IPS-15b (cell line): ENCODE results near the gene MMRN2.

Experiments
- H3K27me3 ChIP-seq: one replicate; pipeline ENCODE4 v1.6.1; 2013; ENCODE audit warnings: low read length; ENCODE audit not compliant: control insufficient read depth, insufficient read depth
- H3K36me3 ChIP-seq: one replicate; pipeline ENCODE4 v1.6.1; 2013; ENCODE audit warnings: low read length; ENCODE audit not compliant: control insufficient read depth, insufficient read depth
- H3K4me1 ChIP-seq: one replicate; pipeline ENCODE4 v1.6.1; 2013; ENCODE audit warnings: mild to moderate bottlenecking, low read length; ENCODE audit not compliant: control insufficient read depth, insufficient read depth
- H3K4me3 ChIP-seq: one replicate; pipeline ENCODE4 v1.5.1; 2013; ENCODE audit warnings: low read depth, low read length
- H3K9ac ChIP-seq: one replicate; pipeline ENCODE4 v1.6.1; 2013; ENCODE audit warnings: low read depth, mild to moderate bottlenecking, low read length
- H3K9me3 ChIP-seq: one replicate; pipeline ENCODE4 v1.6.1; 2013; ENCODE audit warnings: mild to moderate bottlenecking, low read length; ENCODE audit not compliant: control insufficient read depth, insufficient read depth

Gene MMRN2

DNA sequence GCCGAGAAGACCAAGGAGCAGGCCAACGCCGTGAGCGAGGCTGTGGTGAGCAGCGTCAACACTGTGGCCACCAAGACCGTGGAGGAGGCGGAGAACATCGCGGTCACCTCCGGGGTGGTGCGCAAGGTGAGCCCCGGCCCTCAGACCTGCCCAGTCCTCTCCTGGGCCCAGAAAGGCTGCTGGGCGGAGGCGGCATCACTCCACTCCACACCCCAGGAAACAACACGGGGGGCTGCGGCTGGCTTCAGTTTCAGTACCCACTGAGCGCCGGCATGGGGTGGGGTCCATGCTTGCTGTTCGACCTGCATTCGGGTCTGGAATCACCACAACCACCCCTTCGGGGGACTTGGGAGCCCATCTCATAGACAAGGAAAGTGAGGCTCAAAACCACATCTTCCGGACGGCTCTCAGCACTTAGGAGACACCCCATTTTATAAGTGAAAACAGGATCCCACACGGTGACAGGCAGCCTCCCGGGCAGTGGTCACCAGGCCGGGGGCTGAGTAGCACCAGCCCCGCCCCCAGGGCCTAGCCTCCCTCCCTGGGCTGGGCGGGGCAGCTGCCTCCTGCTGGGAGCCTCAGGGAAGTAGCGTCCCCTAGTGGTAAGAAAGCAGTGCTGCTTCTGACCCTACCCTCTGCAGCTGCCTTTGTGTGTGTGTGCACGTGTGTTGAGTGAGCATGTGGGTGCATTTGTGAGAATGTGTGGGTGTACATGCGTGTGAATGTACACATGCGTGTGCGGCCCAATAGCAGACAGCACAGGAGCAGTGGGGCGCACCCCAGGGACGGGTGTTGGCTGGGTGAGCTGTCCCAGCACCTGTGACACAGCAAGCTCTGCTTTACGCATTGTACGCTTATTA lies 2.8 kb upstream of the MMRN2 start:
- H3K27me3 ChIP-seq: no peaks in the 10 kb centered on the region
- H3K4me3 ChIP-seq: peak overlapping the region; percentile 15
- H3K9me3 ChIP-seq: no peaks in the 10 kb centered on the region
- no peaks in the 10 kb centered on the region for H3K36me3 ChIP-seq
- H3K9ac ChIP-seq: no peak overlapping the region
- H3K4me1 ChIP-seq: peaks cover 16% of the 10 kb centered on the region

DNA sequence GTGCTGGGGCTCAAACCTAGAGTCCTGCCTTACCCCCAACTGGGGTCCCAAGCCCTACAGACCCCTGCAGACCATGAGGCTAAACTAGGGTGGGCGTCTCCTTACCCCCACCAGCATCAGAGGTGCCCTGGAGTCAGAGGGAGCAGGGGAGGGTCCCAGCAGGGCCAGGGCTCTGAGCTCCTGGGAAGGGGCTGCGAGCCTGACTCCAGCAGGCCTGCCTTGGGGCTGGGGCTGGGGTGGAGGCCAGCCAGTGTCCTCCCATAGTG lies 2.3 kb upstream of the MMRN2 start:
- Histone ChIP-seq H3K9me3 (no peaks in the 10 kb centered on the region), H3K4me3 (no peak overlapping the region), H3K9ac (no peak overlapping the region), H3K4me1 (peaks cover 21% of the 10 kb centered on the region), H3K36me3 (no peaks in the 10 kb centered on the region), H3K27me3 (no peaks in the 10 kb centered on the region)

DNA sequence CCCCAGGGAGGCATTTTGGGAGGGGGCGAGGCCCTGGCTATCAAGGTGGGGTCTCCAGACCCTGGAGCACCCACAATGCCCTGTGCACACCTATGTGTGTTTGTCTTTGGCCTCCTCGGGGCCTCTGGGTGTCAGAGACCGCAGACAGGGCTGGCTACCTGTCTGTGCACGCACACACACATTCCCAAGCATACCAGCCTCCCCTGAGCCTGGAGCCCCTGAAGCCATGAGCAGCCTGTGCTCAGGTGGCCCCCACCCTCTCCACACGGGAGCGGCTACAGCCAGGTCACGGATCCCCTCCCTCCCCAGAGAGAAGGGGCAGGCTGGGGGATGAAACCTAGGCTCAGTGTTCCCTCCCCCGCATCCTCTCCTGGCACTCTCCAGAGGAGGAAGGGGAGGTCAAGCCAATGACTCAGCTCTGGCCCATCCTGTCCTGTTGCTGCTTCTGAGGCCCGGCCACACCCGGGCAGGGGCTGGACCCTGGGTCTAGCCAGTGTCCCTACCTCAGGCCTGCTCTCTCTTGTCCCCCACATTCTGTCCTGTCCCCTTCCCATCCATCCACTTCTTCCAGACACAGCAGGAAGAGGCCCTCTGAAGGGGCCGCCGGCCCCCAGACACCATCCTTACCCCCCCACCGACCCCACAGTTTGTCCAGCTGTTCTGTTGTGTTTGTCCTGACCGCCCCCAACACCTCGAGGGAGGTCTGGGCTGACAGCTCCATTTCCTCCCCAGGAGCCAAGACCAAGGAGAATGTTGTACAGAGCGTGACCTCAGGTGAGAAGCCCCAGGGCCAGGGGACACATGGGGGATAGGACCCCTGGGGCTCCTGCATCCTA lies 1.7 kb upstream of the MMRN2 start:
- H3K9ac ChIP-seq: no peak overlapping the region
- peaks cover 21% of the 10 kb centered on the region for H3K4me1 ChIP-seq
- H3K9me3 ChIP-seq: no peaks in the 10 kb centered on the region
- H3K36me3 ChIP-seq: no peaks in the 10 kb centered on the region
- no peaks in the 10 kb centered on the region for H3K27me3 ChIP-seq
- H3K4me3 ChIP-seq: no peak overlapping the region

DNA sequence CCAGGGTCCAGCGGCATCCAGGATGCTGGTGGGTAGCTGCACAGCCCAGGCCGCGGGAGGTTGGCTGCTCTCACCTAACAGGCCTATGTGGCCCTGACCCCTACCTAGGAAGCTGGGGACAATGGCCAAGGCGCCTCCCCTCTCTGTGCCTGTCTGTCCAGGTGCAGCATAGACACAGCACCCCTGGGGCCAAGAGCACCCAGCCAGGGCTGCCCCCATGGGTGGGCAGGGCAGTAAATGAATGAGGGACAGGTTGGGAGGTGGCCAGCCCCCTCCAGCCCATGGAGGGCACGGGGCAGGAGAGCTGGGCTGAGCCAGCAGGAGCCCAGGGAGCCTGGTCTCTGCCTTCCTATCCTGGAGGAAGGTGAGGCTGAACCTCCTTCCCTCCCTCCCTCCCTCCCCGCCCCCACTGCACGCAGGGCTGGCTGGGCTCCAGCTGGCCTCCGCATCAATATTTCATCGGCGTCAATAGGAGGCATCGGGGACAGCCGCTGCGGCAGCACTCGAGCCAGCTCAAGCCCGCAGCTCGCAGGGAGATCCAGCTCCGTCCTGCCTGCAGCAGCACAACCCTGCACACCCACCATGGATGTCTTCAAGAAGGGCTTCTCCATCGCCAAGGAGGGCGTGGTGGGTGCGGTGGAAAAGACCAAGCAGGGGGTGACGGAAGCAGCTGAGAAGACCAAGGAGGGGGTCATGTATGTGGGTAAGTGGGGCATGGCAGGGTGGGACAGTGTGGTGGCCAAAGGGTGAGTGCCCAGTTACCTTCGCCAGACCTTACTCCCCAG lies 893 bp upstream of the MMRN2 start, which contains the start of gene SNCG:
Gene SNCG (plus strand): TSS at position 484 of the 785 bp plus-strand sequence. CDS start 99 bp downstream, at position 583.
- Histone ChIP-seq H3K36me3 (no peaks in the 10 kb centered on the region), H3K9ac (no peak within 1 kb of the TSS), H3K4me3 (no peak within 1 kb of the TSS), H3K9me3 (no peaks in the 10 kb centered on the region), H3K4me1 (peaks cover 29% of the 10 kb centered on the region), H3K27me3 (no peaks in the 10 kb centered on the region)

DNA sequence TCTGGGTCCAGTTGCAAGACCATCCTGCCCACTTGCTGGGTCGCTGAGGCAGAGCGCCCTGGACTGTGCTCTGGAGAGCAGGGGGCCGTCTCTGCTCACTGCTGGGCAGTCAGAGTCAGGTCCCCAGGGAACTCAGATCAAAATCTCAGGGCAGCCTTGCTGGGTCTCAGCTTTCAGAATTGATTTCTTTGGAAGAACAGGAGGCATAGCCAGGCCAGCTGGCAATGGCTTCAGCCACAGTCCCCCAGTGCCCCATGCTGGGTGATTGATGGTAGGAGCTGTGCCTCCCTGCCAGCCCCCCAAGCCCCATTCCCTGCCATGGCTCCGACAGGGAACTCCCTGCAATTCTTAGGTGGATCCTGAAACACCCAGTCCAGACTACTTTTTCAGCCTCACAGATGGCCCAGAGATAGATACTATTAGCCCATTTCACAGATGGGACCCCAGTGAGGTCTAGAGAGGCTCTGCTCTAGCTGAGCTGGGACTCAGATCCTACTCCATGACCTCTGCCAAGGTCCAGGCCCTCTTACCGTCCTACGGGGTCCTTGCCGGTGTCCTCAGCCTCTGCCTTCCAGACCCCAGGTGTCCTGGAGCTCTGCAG lies 467 bp downstream of the MMRN2 start:
- Histone ChIP-seq H3K27me3 (no peaks in the 10 kb centered on the region), H3K9me3 (peaks cover 7% of the 10 kb centered on the region), H3K4me1 (peaks cover 30% of the 10 kb centered on the region), H3K4me3 (no peak overlapping the region), H3K9ac (no peak overlapping the region), H3K36me3 (no peaks in the 10 kb centered on the region)

DNA sequence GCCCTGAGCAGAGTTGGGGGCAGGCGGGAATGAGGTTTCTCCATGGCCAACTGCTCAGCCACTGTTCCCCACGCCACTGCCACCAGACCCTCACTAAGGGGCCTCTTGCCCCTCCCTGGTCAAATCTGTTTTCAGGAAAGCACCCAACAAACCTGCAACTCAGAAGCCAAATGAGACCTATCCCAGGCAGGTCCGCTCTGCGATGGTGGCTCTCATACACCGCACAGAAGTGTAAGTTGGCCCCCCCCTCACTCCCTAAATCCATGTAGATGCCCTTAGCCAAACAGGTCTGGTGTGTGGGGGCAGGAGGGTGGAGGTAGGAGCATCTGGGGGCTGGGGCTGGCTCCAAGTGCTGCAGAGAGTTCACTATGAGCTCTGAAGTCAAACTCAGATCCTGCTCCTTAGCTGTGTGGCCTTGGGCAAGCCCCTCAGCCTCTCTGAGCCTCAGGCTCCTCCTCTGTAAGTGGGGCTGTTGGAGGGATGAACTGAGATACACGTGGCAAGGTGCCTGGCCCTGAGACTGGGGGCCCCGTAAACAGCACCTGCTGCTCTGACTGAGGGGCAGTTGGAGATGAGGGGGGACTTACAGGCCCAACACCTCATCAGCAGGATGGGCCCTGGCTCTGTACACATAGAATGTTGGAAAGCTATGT lies 1.1 kb downstream of the MMRN2 start:
- Histone ChIP-seq H3K4me1 (peaks cover 30% of the 10 kb centered on the region), H3K27me3 (no peaks in the 10 kb centered on the region)

DNA sequence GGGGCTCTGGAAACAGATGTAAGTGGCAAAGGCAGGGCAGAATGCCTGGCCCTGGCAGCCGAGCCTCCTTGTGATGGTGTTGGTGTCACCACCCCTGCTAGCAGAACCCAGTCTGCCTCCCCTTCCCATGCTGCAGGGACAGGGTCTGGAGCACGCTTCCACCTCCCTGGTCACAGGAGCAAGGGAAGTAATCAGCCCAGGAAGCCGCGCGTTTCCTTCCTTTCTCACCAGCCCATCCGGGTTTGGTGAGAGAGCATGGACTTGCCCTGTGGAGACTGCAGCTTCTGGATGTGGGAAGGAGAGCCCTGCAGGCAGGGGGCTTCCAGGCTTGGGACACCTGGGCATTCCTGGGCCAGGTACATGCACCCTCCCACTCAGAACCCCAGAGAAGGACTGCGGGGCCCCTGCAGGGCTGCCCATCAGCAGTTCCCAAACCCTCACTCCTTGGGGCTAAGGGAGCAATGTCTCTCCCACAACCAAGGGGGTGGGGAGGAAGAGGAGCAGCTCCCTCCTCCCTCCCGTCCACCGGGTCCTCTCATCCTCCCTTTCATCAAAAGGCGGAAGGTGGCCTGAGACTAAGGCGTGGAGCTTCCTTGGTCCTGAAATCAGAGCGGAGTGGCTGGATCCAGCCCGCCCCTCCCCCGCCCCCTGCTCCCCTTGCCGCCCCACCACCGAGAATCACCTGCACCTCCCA lies 1.8 kb downstream of the MMRN2 start:
- no peaks in the 10 kb centered on the region for H3K27me3 ChIP-seq
- H3K4me3 ChIP-seq: no peak overlapping the region
- peaks cover 10% of the 10 kb centered on the region for H3K9me3 ChIP-seq
- peaks cover 28% of the 10 kb centered on the region for H3K4me1 ChIP-seq
- H3K36me3 ChIP-seq: no peaks in the 10 kb centered on the region
- peak overlapping the region; percentile 51 for H3K9ac ChIP-seq

More for the DNA sequence above, 1.1 kb downstream of the MMRN2 start:
- H3K36me3 ChIP-seq: no peaks in the 10 kb centered on the region
- no peak overlapping the region for H3K4me3 ChIP-seq
- H3K9ac ChIP-seq: no peak overlapping the region
- peaks cover 10% of the 10 kb centered on the region for H3K9me3 ChIP-seq

DNA sequence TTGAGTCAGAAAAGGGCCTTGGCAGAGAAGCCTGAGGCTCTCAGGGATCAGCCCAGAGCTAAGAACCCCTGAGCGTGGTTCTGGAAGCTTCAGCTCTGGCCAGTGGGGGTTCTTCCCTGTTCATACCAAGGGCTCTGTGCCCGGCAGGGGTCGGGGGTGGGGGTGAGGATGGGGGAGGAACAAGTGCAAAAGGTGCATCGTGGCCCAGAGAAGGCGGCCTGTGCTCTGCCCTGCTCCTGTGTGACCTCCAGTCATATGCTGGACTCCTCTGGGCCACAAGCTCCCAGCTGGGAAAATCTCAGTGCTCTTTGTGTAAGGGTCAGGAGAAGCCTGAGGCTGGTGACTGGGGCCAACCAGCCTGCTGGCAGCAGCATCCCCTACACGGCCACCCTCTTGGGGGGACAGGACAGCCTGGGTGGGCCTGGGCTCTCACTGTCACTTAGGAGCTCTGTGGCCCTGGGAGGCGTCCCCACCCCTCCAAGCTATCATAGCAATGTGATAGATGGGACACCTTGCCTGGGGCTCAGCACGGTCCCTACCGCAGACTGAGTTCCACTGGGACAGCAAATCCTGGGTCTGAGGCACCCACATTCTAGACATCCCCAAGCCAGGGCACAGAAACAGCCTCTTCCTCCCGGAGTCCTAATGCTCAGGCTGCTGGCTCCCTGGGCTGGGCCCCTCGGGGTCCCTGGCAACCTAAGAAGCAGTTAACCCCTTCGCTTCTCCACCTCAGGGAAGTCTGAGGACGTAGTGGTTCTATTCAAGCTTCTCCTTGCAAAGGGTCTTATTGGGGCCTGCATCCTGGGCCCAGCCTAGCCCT lies 2.5 kb downstream of the MMRN2 start:
- Histone ChIP-seq H3K9me3 (peaks cover 10% of the 10 kb centered on the region), H3K9ac (peak overlapping the region; percentile 51), H3K27me3 (no peaks in the 10 kb centered on the region), H3K36me3 (no peaks in the 10 kb centered on the region), H3K4me1 (peaks cover 26% of the 10 kb centered on the region), H3K4me3 (no peak overlapping the region)

DNA sequence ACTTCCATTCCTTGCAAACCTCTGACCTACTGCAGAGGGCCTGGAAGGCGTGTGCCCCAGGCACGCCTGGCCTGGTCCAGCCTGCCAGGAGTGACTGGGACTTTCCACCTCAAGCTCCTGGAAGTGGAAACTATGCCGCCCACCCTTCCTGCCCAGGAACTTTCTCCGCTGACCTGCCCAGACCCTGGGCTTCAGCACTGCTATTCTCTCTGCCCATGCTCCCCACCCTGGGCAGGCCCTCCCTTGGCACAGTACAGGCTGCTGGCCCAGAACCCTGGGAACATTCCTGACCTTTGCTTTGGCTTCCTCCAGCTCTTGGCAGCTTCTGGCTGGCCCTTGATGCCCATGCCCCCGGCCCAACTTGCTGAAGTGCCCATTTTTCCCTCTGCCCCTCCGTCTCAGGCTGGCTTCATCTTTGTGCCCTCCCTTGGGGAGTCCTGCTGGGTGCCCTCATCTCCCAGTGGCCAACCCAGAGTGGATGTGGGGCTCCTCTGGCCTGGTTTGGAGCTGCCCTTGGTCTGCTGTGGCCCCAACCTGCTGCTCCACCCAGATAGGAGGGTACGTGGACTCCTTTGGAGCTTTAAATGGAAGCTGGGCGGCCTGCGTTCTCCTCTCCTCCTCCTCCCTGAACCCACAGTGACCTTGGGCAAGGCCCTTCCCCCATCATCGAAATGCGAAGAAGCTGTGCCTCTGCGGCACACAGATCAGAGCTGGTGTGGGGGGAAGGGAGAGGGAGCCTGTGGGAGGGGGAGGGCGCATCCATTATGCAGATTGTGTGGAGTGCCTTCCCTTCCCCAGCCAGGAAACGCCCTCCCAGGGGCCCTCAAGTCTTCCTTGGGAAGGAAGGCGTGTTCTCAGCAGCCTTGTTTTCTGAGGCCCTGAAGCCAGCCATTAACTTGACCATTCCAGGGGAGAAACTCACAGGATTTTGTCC lies 3.4 kb downstream of the MMRN2 start:
- Histone ChIP-seq H3K36me3 (no peaks in the 10 kb centered on the region), H3K4me3 (peak overlapping the region; percentile 5), H3K9me3 (peaks cover 10% of the 10 kb centered on the region), H3K27me3 (no peaks in the 10 kb centered on the region), H3K4me1 (peaks cover 26% of the 10 kb centered on the region), H3K9ac (no peak overlapping the region)
